Hepatic stellate cell (primary cell): ENCODE data around the gene ATMIN.

Experiments
- DNase-seq: peaks from one replicate; pipeline ENCODE4 v3.0.0; 2011; ENCODE audit warnings: low spot score

Gene ATMIN

GRCh38 chr16:81006211-81006812 is 29.3 kb upstream of the ATMIN start:
- DNase-seq, result peak; percentile 46

- peak; percentile 95 for DNase-seq
These were observed 28.6 kb upstream of the ATMIN start, which contains the start of the genes CENPN and CMC2 for GRCh38 chr16:81006813-81007695. TSS of gene CENPN (plus strand) at chr16:81007214. CDS start at chr16:81011940, 4,726 bp downstream. TSS of gene CMC2 (minus strand) at chr16:81006885. CDS start at chr16:80997394, 9,491 bp downstream.

GRCh38 chr16:81008505-81008789 is 27.2 kb upstream of the ATMIN start:
- DNase-seq, result no peak

GRCh38 chr16:81012974-81013373 is 22.7 kb upstream of the ATMIN start:
- DNase-seq, result no peak

- no peak for DNase-seq
These were observed 21.0 kb upstream of the ATMIN start for GRCh38 chr16:81014672-81015071.

- no peak for DNase-seq
These were observed 17.1 kb upstream of the ATMIN start for GRCh38 chr16:81018496-81018895.

GRCh38 chr16:81026429-81026828 is 9.2 kb upstream of the ATMIN start:
- no peak for DNase-seq

GRCh38 chr16:81029930-81030604 is 5.6 kb upstream of the ATMIN start:
- DNase-seq, result no peak

GRCh38 chr16:81035975-81036750 is 521 bp downstream of the ATMIN start:
- peak; percentile 42 for DNase-seq

GRCh38 chr16:81036751-81037350 is 1.2 kb downstream of the ATMIN start:
- DNase-seq, result no peak

- no peak for DNase-seq
These were observed 4.5 kb downstream of the ATMIN start for GRCh38 chr16:81040131-81040530.

- no peak for DNase-seq
These were observed 5.2 kb downstream of the ATMIN start for GRCh38 chr16:81040842-81041241.

- no peak for DNase-seq
These were observed 6.1 kb downstream of the ATMIN start for GRCh38 chr16:81041696-81042095.

GRCh38 chr16:81042821-81043220 is 7.2 kb downstream of the ATMIN start:
- DNase-seq, result no peak

GRCh38 chr16:81053761-81054160 is 18.1 kb downstream of the ATMIN start:
- DNase-seq, result no peak

- DNase-seq, result no peak
These were observed 25.1 kb downstream of the ATMIN start for GRCh38 chr16:81060576-81061306.

- DNase-seq, result no peak
These were observed 25.6 kb downstream of the ATMIN start for GRCh38 chr16:81061307-81061640.

GRCh38 chr16:81061871-81062608 is 26.4 kb downstream of the ATMIN start:
- DNase-seq, result no peak

- DNase-seq, result no peak
These were observed 31.0 kb downstream of the ATMIN start for GRCh38 chr16:81066681-81067080.

GRCh38 chr16:81067166-81067565 is 31.5 kb downstream of the ATMIN start:
- no peak for DNase-seq

GRCh38 chr16:81069063-81069462 is 33.4 kb downstream of the ATMIN start:
- no peak for DNase-seq
